Tibial nerve (tissue), 4 donors: ENCODE results near the gene SRSF1. TPM values are rescaled to one million over a fixed set of nuclear protein-coding genes. Genes with fewer than 3 reads are reported as not detected.

Experiments used
- DNase-seq, 2 donors: peaks; one replicate each; pipeline ENCODE4 v3.0.0-alpha.2; 2019; ENCODE audit warnings: low spot score in 2 of 2
- H3K27ac ChIP-seq, 4 donors: fragments of 200-600 bp; sonication (generic) in 3 of 4; one replicate each; pipeline ENCODE4 v1.5.1; 2017 to 2019; ENCODE audit warnings: mild to moderate bottlenecking in 1 of 4
- H3K27me3 ChIP-seq, 2 donors: fragments of 200-600 bp; sonication (generic) in 1 of 2; one replicate each; pipeline versions ENCODE4 v1.5.1 to v1.6.0; 2017 to 2019
- H3K36me3 ChIP-seq, 3 donors: fragments of 200-600 bp; sonication (generic); one replicate each; pipeline ENCODE4 v1.5.1; 2018 to 2019
- H3K4me1 ChIP-seq, 4 donors: fragments of 200-600 bp; sonication (generic) in 3 of 4; one replicate each; pipeline ENCODE4 v1.5.1; 2017 to 2019
- H3K4me3 ChIP-seq, 4 donors: fragments of 200-600 bp; sonication (generic) in 3 of 4; one replicate each; pipeline ENCODE4 v1.5.1; 2017 to 2019; ENCODE audit warnings: mild to moderate bottlenecking in 1 of 4, moderate library complexity in 1 of 4
- H3K9me3 ChIP-seq, 4 donors: fragments of 200-600 bp; sonication (generic) in 3 of 4; one replicate each; pipeline ENCODE4 v1.5.1; 2017 to 2019
- EP300 ChIP-seq, 2 donors: sonication (generic); formaldehyde crosslinking; IDR thresholded peaks; one replicate each; pipeline ENCODE4 v1.6.1; 2017; ENCODE audit warnings: antibody characterized with exemption in 2 of 2, mild to moderate bottlenecking in 1 of 2
- POLR2A ChIP-seq, 2 donors: fragments of 450-650 bp; IDR thresholded peaks; one replicate each; pipeline ENCODE4 v1.6.1; 2017; ENCODE audit warnings: antibody characterized with exemption in 2 of 2, mild to moderate bottlenecking in 2 of 2, moderate library complexity in 2 of 2
- WGBS, 2 donors: methylation state at CpG; one replicate each; pipeline ENCODE4 v1.1.5; 2018; 5-methylcytosine and 5-hydroxymethylcytosine counted together
- total RNA-seq, 4 donors: library from RNA; depleted of rRNA; stranded (reverse); fragments of >200 nt; gene quantifications; one replicate each; pipeline ENCODE4 v1.1.0, GENCODE V29; 2016
- TF ChIP-seq, protein P1 (sequence below), 5 experiments: fragments of 200-600 bp in 3 of 5; fragments of 450-650 bp in 2 of 5; sonication (generic) in 3 of 5; IDR thresholded peaks; one replicate each; pipeline ENCODE4 v1.5.1; 2016 to 2019; ENCODE audit warnings: antibody characterized with exemption in 5 of 5, mild to moderate bottlenecking in 3 of 5, moderate library complexity in 2 of 5

SRSF1 gene
- total RNA-seq, 4 donors from 2014 or later, result 92.4 to 173 (median 143) TPM

- H3K27ac ChIP-seq, result no peak overlapping the region
- H3K4me1 ChIP-seq, result peaks cover 0 to 14% (median 1%) of the 10 kb centered on the region in 4 donors
- no peak overlapping the region for H3K4me3 ChIP-seq
- WGBS, 2 donors, result 39 to 42% methylated on average over 4 of the region's 4 CpGs
- TF ChIP-seq, protein P1, sequence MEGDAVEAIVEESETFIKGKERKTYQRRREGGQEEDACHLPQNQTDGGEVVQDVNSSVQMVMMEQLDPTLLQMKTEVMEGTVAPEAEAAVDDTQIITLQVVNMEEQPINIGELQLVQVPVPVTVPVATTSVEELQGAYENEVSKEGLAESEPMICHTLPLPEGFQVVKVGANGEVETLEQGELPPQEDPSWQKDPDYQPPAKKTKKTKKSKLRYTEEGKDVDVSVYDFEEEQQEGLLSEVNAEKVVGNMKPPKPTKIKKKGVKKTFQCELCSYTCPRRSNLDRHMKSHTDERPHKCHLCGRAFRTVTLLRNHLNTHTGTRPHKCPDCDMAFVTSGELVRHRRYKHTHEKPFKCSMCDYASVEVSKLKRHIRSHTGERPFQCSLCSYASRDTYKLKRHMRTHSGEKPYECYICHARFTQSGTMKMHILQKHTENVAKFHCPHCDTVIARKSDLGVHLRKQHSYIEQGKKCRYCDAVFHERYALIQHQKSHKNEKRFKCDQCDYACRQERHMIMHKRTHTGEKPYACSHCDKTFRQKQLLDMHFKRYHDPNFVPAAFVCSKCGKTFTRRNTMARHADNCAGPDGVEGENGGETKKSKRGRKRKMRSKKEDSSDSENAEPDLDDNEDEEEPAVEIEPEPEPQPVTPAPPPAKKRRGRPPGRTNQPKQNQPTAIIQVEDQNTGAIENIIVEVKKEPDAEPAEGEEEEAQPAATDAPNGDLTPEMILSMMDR (IDR thresholded peaks at IDR 0.05), result no peak
- TF ChIP-seq POLR2A (IDR thresholded peaks at IDR 0.05) (no peak), EP300 (IDR thresholded peaks at IDR 0.05) (no peak)
- no peak for DNase-seq
- H3K9me3 ChIP-seq, result no peaks in the 10 kb centered on the region
- peaks cover 0 to 48% (median under 1%) of the 10 kb centered on the region in 3 donors for H3K36me3 ChIP-seq
- no peaks in the 10 kb centered on the region for H3K27me3 ChIP-seq
Observed at GRCh38 chr17:57970710-57971109, 36.3 kb downstream of the SRSF1 start.

DNA sequence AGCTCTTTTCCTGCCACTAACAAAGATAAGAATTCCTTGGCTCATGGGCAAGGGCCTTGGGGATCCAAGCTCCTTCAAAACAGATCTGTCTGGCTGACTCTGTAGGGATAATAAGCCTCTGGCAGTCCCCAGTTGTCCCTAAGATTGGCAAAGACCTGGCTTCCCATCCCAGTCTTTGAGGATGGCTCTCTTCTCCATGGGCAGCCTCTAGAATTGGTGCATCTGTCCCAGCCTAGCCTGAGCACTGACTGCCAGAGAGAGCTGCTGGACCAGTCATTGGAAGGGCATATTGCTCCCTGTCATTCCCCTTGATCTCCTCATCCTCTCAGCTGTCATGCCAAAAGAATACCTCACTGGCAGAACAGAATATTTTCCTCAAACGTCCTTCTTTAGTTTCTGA is 38.6 kb downstream of the SRSF1 start:
- peaks cover 0 to 3% (median 0%) of the 10 kb centered on the region in 4 donors for H3K4me1 ChIP-seq
- no peak for TF ChIP-seq EP300 (IDR thresholded peaks at IDR 0.05)
- no peak for TF ChIP-seq POLR2A (IDR thresholded peaks at IDR 0.05)
- TF ChIP-seq, protein P1 (IDR thresholded peaks at IDR 0.05), result no peak
- 54 to 60% methylated on average over 1 of the region's 1 CpG for WGBS, 2 donors
- H3K36me3 ChIP-seq, result peaks cover 0 to 25% (median 0%) of the 10 kb centered on the region in 3 donors
- no peak overlapping the region for H3K4me3 ChIP-seq
- H3K27me3 ChIP-seq, result no peaks in the 10 kb centered on the region
- H3K27ac ChIP-seq, result no peak overlapping the region
- DNase-seq, result no peak
- H3K9me3 ChIP-seq, result no peaks in the 10 kb centered on the region

DNA sequence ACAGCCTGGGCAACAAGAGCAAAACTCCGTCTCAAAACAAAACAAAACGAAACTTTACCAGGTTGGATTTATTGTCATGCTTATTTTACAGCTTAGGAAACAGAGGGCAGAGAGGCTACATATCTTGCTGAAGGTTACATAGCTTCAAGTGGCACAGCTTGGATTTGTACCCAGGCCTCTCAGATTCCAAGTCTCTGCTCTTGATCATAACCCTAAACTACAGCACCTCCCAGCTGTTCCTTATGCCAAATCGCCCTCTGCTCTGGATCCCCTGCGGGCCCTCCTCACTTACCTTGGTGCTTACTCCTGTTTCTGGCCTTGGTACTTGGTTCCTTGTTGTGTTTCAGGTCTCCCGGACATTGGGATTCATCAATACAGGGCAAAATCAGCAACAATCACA is 40.2 kb downstream of the SRSF1 start:
- H3K27ac ChIP-seq, result no peak overlapping the region

DNA sequence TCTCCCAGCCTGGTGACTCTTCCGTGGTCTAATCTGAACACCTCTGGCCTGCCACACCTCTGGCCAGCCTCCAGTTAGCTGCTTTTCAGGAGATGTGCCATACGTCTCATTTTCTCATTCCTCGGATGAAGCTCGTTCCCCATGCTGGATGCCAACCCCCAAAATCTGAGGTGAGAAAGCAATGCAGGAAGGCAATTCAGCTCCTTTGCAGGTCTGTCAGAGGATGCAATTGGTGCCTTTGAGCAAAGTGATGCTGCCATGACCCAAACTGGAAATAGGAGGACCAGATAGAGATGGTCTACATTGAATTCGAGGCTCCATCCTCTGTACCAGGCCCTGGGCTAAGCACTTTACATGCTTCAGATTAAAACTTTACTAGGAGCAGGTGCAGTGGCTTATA is 40.8 kb downstream of the SRSF1 start:
- WGBS, 2 donors, result 81 to 91% methylated on average over 5 of the region's 5 CpGs
- H3K27ac ChIP-seq, result no peak overlapping the region
- DNase-seq, result no peak

More for the DNA sequence above, 40.2 kb downstream of the SRSF1 start:
- Histone ChIP-seq H3K4me1 (no peaks in the 10 kb centered on the region), H3K9me3 (no peaks in the 10 kb centered on the region), H3K27me3 (no peaks in the 10 kb centered on the region), H3K4me3 (no peak overlapping the region), H3K36me3 (peaks cover 0 to 10% (median 0%) of the 10 kb centered on the region in 3 donors)
- DNase-seq, result no peak
- WGBS, 2 donors, result 88 to 90% methylated on average over 5 of the region's 5 CpGs
- TF ChIP-seq EP300 (IDR thresholded peaks at IDR 0.05), result no peak
- TF ChIP-seq POLR2A (IDR thresholded peaks at IDR 0.05), result no peak
- TF ChIP-seq, protein P1 (IDR thresholded peaks at IDR 0.05), result no peak

DNA sequence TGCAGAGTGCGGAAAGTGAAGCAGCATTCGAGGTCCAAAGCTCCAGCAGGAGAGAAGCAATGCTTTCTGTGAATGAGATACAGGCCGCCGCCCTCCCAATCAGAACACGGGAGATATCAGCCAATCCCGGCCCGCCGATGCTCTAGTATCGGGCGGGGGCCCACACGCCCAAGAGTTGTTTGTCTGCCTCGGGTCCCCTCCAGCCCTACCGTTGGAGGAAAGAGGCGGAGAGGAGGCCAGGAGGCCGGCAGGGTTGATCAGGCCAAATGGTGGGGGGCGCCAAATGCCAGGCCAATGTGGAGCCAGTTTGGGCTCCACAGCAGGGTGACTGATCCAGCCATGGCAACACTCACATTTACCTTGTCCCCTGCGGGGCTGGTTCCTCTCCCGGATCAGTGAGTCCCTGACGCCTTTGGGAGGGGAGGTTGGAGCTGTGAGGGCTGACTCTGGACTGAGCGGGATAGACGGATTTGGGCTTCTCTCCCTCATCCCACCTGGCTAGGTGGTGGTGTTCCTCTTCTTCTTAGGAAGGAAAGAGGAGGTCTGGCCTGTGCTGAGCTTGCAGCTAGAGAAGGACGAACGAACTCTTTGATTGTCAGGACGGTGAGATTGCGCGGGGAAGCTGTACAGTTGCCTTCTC is 41.4 kb downstream of the SRSF1 start:
- Histone ChIP-seq H3K4me1 (no peaks in the 10 kb centered on the region), H3K4me3 (no peak overlapping the region), H3K36me3 (no peaks in the 10 kb centered on the region), H3K27me3 (no peaks in the 10 kb centered on the region), H3K9me3 (no peaks in the 10 kb centered on the region), H3K27ac (no peak overlapping the region)
- no peak for DNase-seq
- WGBS, 2 donors, result 85 to 88% methylated on average over 24 to 26 of the region's 26 CpGs
- no peak for TF ChIP-seq EP300 (IDR thresholded peaks at IDR 0.05)

More for the DNA sequence above, 40.8 kb downstream of the SRSF1 start:
- Histone ChIP-seq H3K27me3 (no peaks in the 10 kb centered on the region), H3K36me3 (peaks cover 0 to 4% (median 0%) of the 10 kb centered on the region in 3 donors), H3K4me1 (no peaks in the 10 kb centered on the region), H3K9me3 (no peaks in the 10 kb centered on the region), H3K4me3 (no peak overlapping the region)
- no peak for TF ChIP-seq EP300 (IDR thresholded peaks at IDR 0.05)
- TF ChIP-seq, protein P1 (IDR thresholded peaks at IDR 0.05), result no peak
- no peak for TF ChIP-seq POLR2A (IDR thresholded peaks at IDR 0.05)
